M059J (cell line): ENCODE results near the gene UBQLN1. TPM values are rescaled to one million over a fixed set of nuclear protein-coding genes. Genes with fewer than 3 reads are reported as not detected.
A peak's percentile ranks its signal among the peaks of the same experiment; 100 is the strongest.

Experiments used
- DNase-seq: peaks from one replicate; pipeline ENCODE4 v3.0.0-alpha.2; 2012; ENCODE audit warnings: low read depth
- total RNA-seq: library from RNA; depleted of rRNA; stranded (reverse); fragments of >200 nt; shearing (Covaris generic); gene quantifications from 2 replicates; pipeline ENCODE4 v1.2.3, GENCODE V29; 2014

UBQLN1 gene
- total RNA-seq, 1 experiment from 2014 or later: 165 TPM

GRCh38 chr9:83691492-83691891 is 16.3 kb downstream of the UBQLN1 start:
- DNase-seq: no peak

GRCh38 chr9:83688921-83689320 is 18.8 kb downstream of the UBQLN1 start:
- DNase-seq: no peak

GRCh38 chr9:83681490-83681889 is 26.3 kb downstream of the UBQLN1 start:
- DNase-seq: no peak

GRCh38 chr9:83680233-83680632 is 27.5 kb downstream of the UBQLN1 start:
- no peak for DNase-seq

GRCh38 chr9:83677596-83677995 is 30.2 kb downstream of the UBQLN1 start:
- DNase-seq: no peak

- DNase-seq: no peak
Measured at GRCh38 chr9:83675466-83675865, 32.3 kb downstream of the UBQLN1 start.

GRCh38 chr9:83671451-83671850 is 36.3 kb downstream of the UBQLN1 start:
- no peak for DNase-seq

GRCh38 chr9:83670381-83670780 is 37.4 kb downstream of the UBQLN1 start:
- DNase-seq: no peak

- no peak for DNase-seq
Measured at GRCh38 chr9:83669067-83669466, 38.7 kb downstream of the UBQLN1 start.

GRCh38 chr9:83665580-83666200 is 42.1 kb downstream of the UBQLN1 start:
- DNase-seq: no peak

- DNase-seq: no peak
Measured at GRCh38 chr9:83662933-83663332, 44.8 kb downstream of the UBQLN1 start.

- no peak for DNase-seq
Measured at GRCh38 chr9:83656952-83657351, 50.8 kb downstream of the UBQLN1 start.

- DNase-seq: no peak
Measured at GRCh38 chr9:83656032-83656680, 51.6 kb downstream of the UBQLN1 start.

GRCh38 chr9:83655433-83655832 is 52.3 kb downstream of the UBQLN1 start:
- no peak for DNase-seq

- DNase-seq: no peak
Measured at GRCh38 chr9:83652433-83652832, 55.3 kb downstream of the UBQLN1 start.

GRCh38 chr9:83651558-83651957 is 56.2 kb downstream of the UBQLN1 start:
- no peak for DNase-seq

GRCh38 chr9:83649515-83649914 is 58.2 kb downstream of the UBQLN1 start:
- no peak for DNase-seq

GRCh38 chr9:83649080-83649479 is 58.7 kb downstream of the UBQLN1 start:
- DNase-seq: peak; percentile 33

GRCh38 chr9:83646500-83647239 is 61.1 kb downstream of the UBQLN1 start:
- DNase-seq: no peak

- no peak for DNase-seq
Measured at GRCh38 chr9:83642793-83643192, 65.0 kb downstream of the UBQLN1 start.

GRCh38 chr9:83639266-83639665 is 68.5 kb downstream of the UBQLN1 start:
- no peak for DNase-seq

- no peak for DNase-seq
Measured at GRCh38 chr9:83637389-83637788, 70.4 kb downstream of the UBQLN1 start.

- no peak for DNase-seq
Measured at GRCh38 chr9:83636813-83637212, 70.9 kb downstream of the UBQLN1 start.
